HG02884 (cell line): ENCODE results near the gene CRYBG2.
A peak's percentile ranks its signal among the peaks of the same experiment; 100 is the strongest.
"Not testable (repeated sequence)": the region's sequence is repeated elsewhere in the genome, so short reads cannot be mapped to it uniquely, and the experiment has no call there.

Source experiments
- ATAC-seq: cut with Tn5 transposase; IDR thresholded peaks from one replicate; pipeline ENCODE4 v1.9.1; 2021; ENCODE audit warnings: mild to moderate bottlenecking, moderate library complexity; ENCODE audit not compliant: unreplicated experiment

CRYBG2 gene

GRCh38 chr1:26350701-26351589 is 3.0 kb downstream of the CRYBG2 start:
- ATAC-seq, result no peak

- ATAC-seq, result no peak
Observed at GRCh38 chr1:26350343-26350700, 3.6 kb downstream of the CRYBG2 start.

- no peak for ATAC-seq
Observed at GRCh38 chr1:26349877-26350244, 4.1 kb downstream of the CRYBG2 start.

GRCh38 chr1:26349188-26349876 is 4.6 kb downstream of the CRYBG2 start:
- ATAC-seq, result no peak

GRCh38 chr1:26346274-26347033 is 7.5 kb downstream of the CRYBG2 start:
- ATAC-seq, result no peak

- no peak for ATAC-seq
Observed at GRCh38 chr1:26345718-26346117, 8.2 kb downstream of the CRYBG2 start.

- ATAC-seq, result no peak
Observed at GRCh38 chr1:26344147-26344920, 9.6 kb downstream of the CRYBG2 start.

- no peak for ATAC-seq
Observed at GRCh38 chr1:26340047-26340481, 13.9 kb downstream of the CRYBG2 start.

- ATAC-seq, result no peak
Observed at GRCh38 chr1:26338670-26339069, 15.3 kb downstream of the CRYBG2 start.

GRCh38 chr1:26337625-26338024 is 16.3 kb downstream of the CRYBG2 start:
- ATAC-seq, result no peak

- ATAC-seq, result no peak
Observed at GRCh38 chr1:26337206-26337535, 16.8 kb downstream of the CRYBG2 start.

GRCh38 chr1:26336477-26337205 is 17.3 kb downstream of the CRYBG2 start:
- peak; percentile 50 for ATAC-seq

GRCh38 chr1:26335774-26336476 is 18.0 kb downstream of the CRYBG2 start:
- ATAC-seq, result no peak

- ATAC-seq, result not testable (repeated sequence)
Observed at GRCh38 chr1:26333312-26333711, 20.6 kb downstream of the CRYBG2 start.

GRCh38 chr1:26330276-26330675 is 23.7 kb downstream of the CRYBG2 start:
- ATAC-seq, result no peak

GRCh38 chr1:26329380-26329779 is 24.6 kb downstream of the CRYBG2 start:
- not testable (repeated sequence) for ATAC-seq

GRCh38 chr1:26328597-26328996 is 25.3 kb downstream of the CRYBG2 start:
- no peak for ATAC-seq

GRCh38 chr1:26327956-26328362 is 26.0 kb downstream of the CRYBG2 start:
- no peak for ATAC-seq

GRCh38 chr1:26324550-26324949 is 29.4 kb downstream of the CRYBG2 start:
- ATAC-seq, result no peak

GRCh38 chr1:26323382-26323781 is 30.5 kb downstream of the CRYBG2 start:
- no peak for ATAC-seq
